Loucy (cell line): ENCODE data around the gene CLCNKB.
"Not testable (repeated sequence)": the region's sequence is repeated elsewhere in the genome, so short reads cannot be mapped to it uniquely, and the experiment has no call there.

ENCODE experiments used
- H2AFZ ChIP-seq: fragments of 200-600 bp; sonication (generic); 2 replicates; pipeline ENCODE4 v1.6.0; 2016; ENCODE audit warnings: antibody characterized with exemption, mild to moderate bottlenecking, low read length, moderate library complexity
- H3F3A ChIP-seq: fragments of 200-600 bp; 2 replicates; pipeline ENCODE4 v1.6.0; 2016; ENCODE audit warnings: antibody characterized with exemption, low read depth, mild to moderate bottlenecking
- H3K27me3 ChIP-seq: fragments of 200-600 bp; sonication (generic); 2 replicates; pipeline ENCODE4 v1.6.1; 2014; ENCODE audit warnings: low read length, mild to moderate bottlenecking; ENCODE audit not compliant: insufficient read depth, poor library complexity, severe bottlenecking
- H3K36me3 ChIP-seq: fragments of 200-600 bp; sonication (generic); 2 replicates; pipeline ENCODE4 v1.6.1; 2016; ENCODE audit warnings: low read length; ENCODE audit not compliant: insufficient read depth
- H3K4me1 ChIP-seq: fragments of 200-600 bp; sonication (generic); 2 replicates; pipeline ENCODE4 v1.5.1; 2014; ENCODE audit warnings: low read length, mild to moderate bottlenecking; ENCODE audit not compliant: insufficient read depth, poor library complexity, severe bottlenecking
- H3K4me2 ChIP-seq: fragments of 200-600 bp; sonication (generic); 2 replicates; pipeline ENCODE4 v1.6.0; 2014; ENCODE audit warnings: antibody characterized with exemption, low read length, low read depth, mild to moderate bottlenecking; ENCODE audit not compliant: poor library complexity, severe bottlenecking
- H3K4me3 ChIP-seq: fragments of 200-600 bp; sonication (generic); 2 replicates; pipeline ENCODE4 v1.5.1; 2014; ENCODE audit warnings: low read length, mild to moderate bottlenecking, mixed read lengths; ENCODE audit not compliant: poor library complexity, severe bottlenecking
- H3K79me2 ChIP-seq: fragments of 200-600 bp; sonication (generic); 2 replicates; pipeline ENCODE4 v1.6.1; 2014; ENCODE audit warnings: low read length; ENCODE audit not compliant: insufficient read depth
- H3K9ac ChIP-seq: fragments of 200-600 bp; sonication (generic); 2 replicates; pipeline ENCODE4 v1.6.0; 2014; ENCODE audit warnings: mild to moderate bottlenecking, low read depth, low read length, moderate library complexity; ENCODE audit not compliant: poor library complexity, severe bottlenecking
- H3K9me2 ChIP-seq: fragments of 200-600 bp; sonication (generic); replicated peaks from 2 replicates; pipeline ENCODE4 v1.6.1; 2016; ENCODE audit warnings: low read depth, low read length, mixed read lengths
- H3K9me3 ChIP-seq: fragments of 200-600 bp; sonication (generic); 2 replicates; pipeline ENCODE4 v1.6.1; 2014; ENCODE audit warnings: mild to moderate bottlenecking, antibody characterized with exemption, low read length, low read depth; ENCODE audit not compliant: insufficient read depth
- H4K20me1 ChIP-seq: fragments of 200-600 bp; sonication (generic); 2 replicates; pipeline ENCODE4 v1.6.0; 2014; ENCODE audit warnings: antibody characterized with exemption, low read length, mild to moderate bottlenecking; ENCODE audit not compliant: insufficient read depth, poor library complexity, severe bottlenecking
- EZH2phosphoT487 ChIP-seq: fragments of 200-600 bp; IDR thresholded peaks from 2 replicates; pipeline ENCODE4 v1.6.1; 2018; ENCODE audit warnings: antibody characterized with exemption, mild to moderate bottlenecking, moderate library complexity, borderline replicate concordance
- TF ChIP-seq, protein P1 (sequence below): fragments of 200-600 bp; sonication (generic); conservative IDR thresholded peaks from 2 replicates; pipeline ENCODE4 v1.5.1; 2014; ENCODE audit warnings: mild to moderate bottlenecking, antibody characterized with exemption, low read length

The CLCNKB gene

DNA sequence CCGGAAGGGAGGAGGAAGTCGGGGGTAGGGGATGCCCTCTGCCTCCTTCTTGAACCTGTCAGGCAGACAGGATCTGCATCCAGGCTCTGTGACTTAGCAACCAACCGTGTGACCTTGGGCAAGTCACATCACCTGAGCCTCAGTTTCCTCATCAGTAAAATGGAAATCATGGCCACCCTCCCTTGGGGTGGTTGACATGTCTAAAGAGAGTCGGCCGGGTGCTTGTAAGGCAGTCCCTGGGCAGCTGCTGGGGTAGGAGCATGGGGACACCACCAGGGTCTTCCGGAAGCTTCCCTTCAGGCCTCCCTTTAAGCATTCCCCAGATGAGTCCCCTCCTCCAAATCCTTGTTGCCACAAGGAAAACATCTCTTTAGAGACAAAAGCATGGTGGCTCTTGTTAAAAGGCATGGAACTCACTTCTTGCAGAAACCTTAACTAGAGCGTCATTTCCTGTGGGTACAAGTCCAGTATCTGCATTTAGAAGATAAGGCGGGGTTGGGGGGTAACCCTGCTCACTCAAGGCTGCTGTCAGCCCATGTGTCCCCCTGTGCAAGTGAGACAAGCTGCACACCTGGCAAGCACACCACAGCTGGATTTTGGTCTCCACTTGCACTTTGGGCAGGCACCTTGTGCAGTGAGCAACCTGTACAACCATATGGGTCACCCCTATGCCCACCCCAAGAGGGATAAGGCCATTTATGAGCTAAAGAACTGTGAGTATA is 10.4 kb downstream of the CLCNKB start:
- Histone ChIP-seq H3K4me2 (peak overlapping the region; percentile 3), H3K4me3 (no peak overlapping the region)

DNA sequence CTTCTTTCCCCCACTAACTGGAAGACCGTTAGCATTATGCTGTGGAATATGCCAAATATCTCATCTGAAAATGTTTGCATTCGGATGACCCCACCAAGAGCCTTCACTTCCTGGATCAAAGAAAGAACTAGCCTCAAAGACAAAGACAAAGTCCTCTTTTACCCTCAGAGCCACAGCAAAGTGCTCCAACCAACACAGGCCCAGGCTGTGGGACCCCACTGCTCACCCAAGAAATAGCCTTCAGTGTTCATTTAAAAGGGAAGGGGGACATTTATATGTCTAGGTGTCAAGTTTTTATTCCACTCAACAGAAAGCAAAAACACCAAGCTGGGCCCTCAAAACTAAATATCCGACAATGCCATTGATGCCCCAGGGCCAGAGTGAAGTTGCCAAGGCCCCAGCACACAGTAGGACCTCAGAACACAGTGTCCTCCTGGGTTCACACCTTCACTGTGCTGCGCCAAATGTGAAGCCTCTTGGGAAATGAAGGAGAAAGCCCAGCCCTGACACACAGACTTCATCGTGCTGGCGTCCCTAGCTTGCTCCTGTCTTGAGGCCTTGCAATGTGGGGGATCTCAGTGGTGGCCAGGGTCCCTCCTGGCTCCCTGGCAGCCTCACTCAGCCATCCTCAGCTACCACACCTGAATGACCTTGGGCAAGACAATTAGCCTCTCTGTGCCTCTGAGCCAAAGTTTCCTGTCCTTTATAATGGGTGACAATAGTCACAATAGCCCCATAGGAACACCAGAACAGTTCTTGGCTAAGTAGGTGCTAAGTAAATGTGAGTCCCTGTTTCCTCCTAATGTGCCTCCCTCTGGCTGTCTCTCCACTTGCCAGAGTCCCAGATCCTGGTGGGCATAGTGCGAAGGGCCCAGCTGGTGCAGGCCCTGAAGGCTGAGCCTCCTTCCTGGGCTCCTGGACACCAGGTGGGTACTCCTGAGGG is 11.3 kb downstream of the CLCNKB start:
- no peaks in the 10 kb centered on the region for H4K20me1 ChIP-seq
- no peaks in the 10 kb centered on the region for H3K79me2 ChIP-seq
- no peaks in the 10 kb centered on the region for H3K36me3 ChIP-seq
- TF ChIP-seq EZH2phosphoT487 = no peak
- TF ChIP-seq, protein P1, sequence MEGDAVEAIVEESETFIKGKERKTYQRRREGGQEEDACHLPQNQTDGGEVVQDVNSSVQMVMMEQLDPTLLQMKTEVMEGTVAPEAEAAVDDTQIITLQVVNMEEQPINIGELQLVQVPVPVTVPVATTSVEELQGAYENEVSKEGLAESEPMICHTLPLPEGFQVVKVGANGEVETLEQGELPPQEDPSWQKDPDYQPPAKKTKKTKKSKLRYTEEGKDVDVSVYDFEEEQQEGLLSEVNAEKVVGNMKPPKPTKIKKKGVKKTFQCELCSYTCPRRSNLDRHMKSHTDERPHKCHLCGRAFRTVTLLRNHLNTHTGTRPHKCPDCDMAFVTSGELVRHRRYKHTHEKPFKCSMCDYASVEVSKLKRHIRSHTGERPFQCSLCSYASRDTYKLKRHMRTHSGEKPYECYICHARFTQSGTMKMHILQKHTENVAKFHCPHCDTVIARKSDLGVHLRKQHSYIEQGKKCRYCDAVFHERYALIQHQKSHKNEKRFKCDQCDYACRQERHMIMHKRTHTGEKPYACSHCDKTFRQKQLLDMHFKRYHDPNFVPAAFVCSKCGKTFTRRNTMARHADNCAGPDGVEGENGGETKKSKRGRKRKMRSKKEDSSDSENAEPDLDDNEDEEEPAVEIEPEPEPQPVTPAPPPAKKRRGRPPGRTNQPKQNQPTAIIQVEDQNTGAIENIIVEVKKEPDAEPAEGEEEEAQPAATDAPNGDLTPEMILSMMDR = no peak
- H3K4me2 ChIP-seq = peak overlapping the region; percentile 3
- H3K9me3 ChIP-seq = no peaks in the 10 kb centered on the region
- H3F3A ChIP-seq = no peaks in the 10 kb centered on the region
- no peak overlapping the region for H2AFZ ChIP-seq
- H3K4me3 ChIP-seq = no peak overlapping the region
- H3K9ac ChIP-seq = no peak overlapping the region
- H3K4me1 ChIP-seq = peaks cover 15% of the 10 kb centered on the region
- no peaks in the 10 kb centered on the region for H3K27me3 ChIP-seq
- no peaks in the 10 kb centered on the region for H3K9me2 ChIP-seq

More for the DNA sequence above, 10.4 kb downstream of the CLCNKB start:
- Histone ChIP-seq H3K79me2 (no peaks in the 10 kb centered on the region), H4K20me1 (no peaks in the 10 kb centered on the region), H3K9me3 (no peaks in the 10 kb centered on the region), H2AFZ (no peak overlapping the region), H3K36me3 (no peaks in the 10 kb centered on the region), H3K9ac (no peak overlapping the region), H3K9me2 (no peaks in the 10 kb centered on the region), H3F3A (no peaks in the 10 kb centered on the region), H3K27me3 (no peaks in the 10 kb centered on the region), H3K4me1 (peaks cover 15% of the 10 kb centered on the region)
- TF ChIP-seq EZH2phosphoT487 = no peak
- TF ChIP-seq, protein P1 = no peak

DNA sequence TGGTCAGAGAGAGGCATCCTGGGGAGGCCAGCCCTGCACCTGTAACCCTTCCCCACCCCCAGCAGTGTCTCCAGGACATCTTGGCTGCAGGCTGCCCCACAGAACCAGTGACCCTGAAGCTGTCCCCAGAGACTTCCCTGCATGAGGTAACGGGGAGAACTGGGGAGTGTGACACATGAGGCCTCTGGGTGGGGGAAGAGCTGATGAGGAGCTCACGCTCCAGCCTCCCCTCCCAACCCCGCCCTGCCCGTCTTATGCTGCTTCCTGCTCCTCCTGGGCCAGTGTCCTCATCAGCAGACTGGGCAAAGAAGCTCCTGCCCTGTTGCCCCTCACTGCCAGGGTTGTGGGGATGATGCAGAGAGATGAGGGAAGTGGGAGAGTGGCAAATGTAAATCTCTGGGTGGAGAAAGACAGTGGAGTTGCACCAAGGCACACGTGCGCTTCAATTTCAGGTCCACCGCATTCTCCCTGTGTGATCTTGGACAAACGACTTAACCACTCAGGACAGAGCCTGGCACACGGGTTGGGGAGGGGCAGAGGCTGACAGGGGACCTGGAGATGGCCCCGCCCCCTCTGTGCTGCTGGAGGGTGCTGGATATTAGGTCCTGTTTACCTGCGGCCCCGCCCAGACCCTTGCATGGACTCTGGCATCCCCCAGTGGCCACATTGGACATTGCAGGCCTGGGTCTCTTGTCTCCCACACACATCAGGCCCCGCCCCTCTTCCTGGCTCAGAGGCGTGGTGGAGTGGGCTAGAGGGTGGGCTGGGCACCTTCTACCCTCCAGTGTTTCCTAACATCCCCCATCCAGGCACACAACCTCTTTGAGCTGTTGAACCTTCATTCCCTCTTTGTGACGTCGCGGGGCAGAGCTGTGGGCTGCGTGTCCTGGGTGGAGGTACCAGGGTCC is 12.3 kb downstream of the CLCNKB start:
- H3K4me2 ChIP-seq = no peak overlapping the region

DNA sequence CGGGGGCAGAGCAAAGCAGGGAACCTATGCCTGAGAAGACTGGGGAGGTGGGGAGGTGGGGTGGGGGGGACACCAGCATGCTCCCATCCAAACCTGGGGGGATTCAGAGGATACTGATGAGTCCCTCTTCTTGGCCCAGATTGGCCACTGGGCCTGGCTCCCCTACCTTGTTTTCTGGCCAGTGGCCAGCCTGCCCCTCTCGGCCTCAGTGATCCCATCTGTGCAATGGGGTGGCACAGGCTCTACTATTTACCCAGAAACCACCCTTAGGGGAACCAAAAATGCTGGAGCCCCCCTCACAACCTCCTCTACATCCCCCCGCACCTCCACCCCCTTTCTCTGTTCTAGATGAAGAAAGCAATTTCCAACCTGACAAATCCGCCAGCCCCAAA is 12.9 kb downstream of the CLCNKB start:
- H3K36me3 ChIP-seq, H3F3A ChIP-seq, H4K20me1 ChIP-seq, H3K4me3 ChIP-seq, H3K79me2 ChIP-seq, H3K9me2 ChIP-seq, H3K4me2 ChIP-seq, H2AFZ ChIP-seq, H3K27me3 ChIP-seq, H3K9me3 ChIP-seq, H3K9ac ChIP-seq: not testable (repeated sequence)
- peaks cover 15% of the 10 kb centered on the region for H3K4me1 ChIP-seq

More for the DNA sequence above, 12.3 kb downstream of the CLCNKB start:
- Histone ChIP-seq H3F3A (no peaks in the 10 kb centered on the region), H4K20me1 (no peaks in the 10 kb centered on the region), H3K4me1 (peaks cover 15% of the 10 kb centered on the region), H3K9me3 (no peaks in the 10 kb centered on the region), H3K36me3 (no peaks in the 10 kb centered on the region), H3K9ac (no peak overlapping the region), H2AFZ (peak overlapping the region; percentile 84), H3K4me3 (no peak overlapping the region), H3K9me2 (no peaks in the 10 kb centered on the region), H3K79me2 (no peaks in the 10 kb centered on the region), H3K27me3 (no peaks in the 10 kb centered on the region)
- no peak for TF ChIP-seq EZH2phosphoT487
- TF ChIP-seq, protein P1 = peak; percentile 86
